OCI-LY7 (cell line): ENCODE results near the gene DERL3. TPM values are rescaled to one million over a fixed set of nuclear protein-coding genes. Genes with fewer than 3 reads are reported as not detected.

Experiments used
- BruUV-seq: library from RNA; stranded (reverse); fragments of 400-500 nt; replicated peaks from 2 replicates; lab custom pipeline; 2021; lab: Mats Ljungman, UMichigan
- CTCF ChIA-PET: fragments of 300-600 bp; sonication (Branson Sonifier 250); formaldehyde crosslinking; loops from one replicate; lab custom pipeline; 2022; ENCODE audit warnings: antibody characterized with exemption; ENCODE audit not compliant: unreplicated experiment; lab: Charles Lee
- POLR2A ChIA-PET: fragments of 300-600 bp; sonication (Branson Sonifier 250); formaldehyde crosslinking; loops from one replicate; lab custom pipeline; 2022; ENCODE audit warnings: antibody characterized with exemption; lab: Charles Lee
- DNase-seq: peaks from one replicate; pipeline ENCODE4 v3.0.0-alpha.2; 2015; ENCODE audit warnings: low spot score
- H2AFZ ChIP-seq: fragments of 200-600 bp; sonication (generic), shearing (Covaris generic); 2 replicates; pipeline ENCODE4 v1.6.1; 2014; ENCODE audit warnings: mild to moderate bottlenecking, antibody characterized with exemption, low read length, moderate library complexity
- H3K27ac ChIP-seq: fragments of 200-600 bp; sonication (generic); 2 replicates; pipeline ENCODE4 v1.5.1; 2014; ENCODE audit warnings: mixed run types, low read depth, mild to moderate bottlenecking, moderate library complexity, low read length, inconsistent platforms; ENCODE audit not compliant: poor library complexity, severe bottlenecking
- H3K36me3 ChIP-seq: fragments of 200-600 bp; sonication (generic); 2 replicates; pipeline ENCODE4 v1.6.1; 2014; ENCODE audit warnings: mild to moderate bottlenecking, antibody characterized with exemption, low read length, moderate library complexity, mixed read lengths; ENCODE audit not compliant: insufficient read depth
- H3K4me1 ChIP-seq: fragments of 200-600 bp; sonication (generic); 2 replicates; pipeline ENCODE4 v1.5.1; 2014; ENCODE audit warnings: mild to moderate bottlenecking, low read length; ENCODE audit not compliant: insufficient read depth, poor library complexity, severe bottlenecking
- H3K4me2 ChIP-seq: fragments of 200-600 bp; sonication (generic); 2 replicates; pipeline ENCODE4 v1.6.1; 2014; ENCODE audit warnings: mild to moderate bottlenecking, low read length
- H3K4me3 ChIP-seq: fragments of 200-600 bp; sonication (generic); 2 replicates; pipeline ENCODE4 v1.5.1; 2014; ENCODE audit warnings: mild to moderate bottlenecking, low read depth, low read length; ENCODE audit not compliant: poor library complexity, severe bottlenecking
- H3K79me2 ChIP-seq: fragments of 200-600 bp; sonication (generic); 2 replicates; pipeline ENCODE4 v1.6.1; 2016; ENCODE audit warnings: low read depth, mild to moderate bottlenecking, low read length, moderate library complexity, mixed read lengths; ENCODE audit not compliant: insufficient read depth
- H3K9me2 ChIP-seq: fragments of 200-600 bp; sonication (generic); 2 replicates; pipeline ENCODE4 v1.6.1; 2016; ENCODE audit warnings: mild to moderate bottlenecking, low read length, mixed read lengths; ENCODE audit not compliant: insufficient read depth
- H3K9me3 ChIP-seq: fragments of 200-600 bp; sonication (generic); 2 replicates; pipeline ENCODE4 v1.6.1; 2014; ENCODE audit warnings: mild to moderate bottlenecking, mixed run types, low read length, mixed read lengths
- H4K20me1 ChIP-seq: fragments of 200-600 bp; sonication (generic); 2 replicates; pipeline ENCODE4 v1.6.1; 2014; ENCODE audit warnings: mild to moderate bottlenecking, antibody characterized with exemption, low read length, moderate library complexity, mixed read lengths; ENCODE audit not compliant: insufficient read depth
- EZH2phosphoT487 ChIP-seq: fragments of 200-600 bp; sonication (generic); IDR thresholded peaks from 2 replicates; pipeline ENCODE4 v1.6.1; 2018; ENCODE audit warnings: low read depth, borderline replicate concordance, mild to moderate bottlenecking, mixed run types, antibody characterized with exemption, low read length, moderate library complexity, mixed read lengths
- intact Hi-C: fragments of 100-400 bp; cut with micrococcal nuclease; formaldehyde crosslinking; loops from one replicate; pipeline ENCODE4 v1.10.0; 2022; ENCODE audit not compliant: unreplicated experiment
- total RNA-seq, 2 experiments: library from RNA; depleted of rRNA in 1 of 2; stranded (reverse); fragments of >200 nt in 1 of 2; shearing (Covaris generic) in 1 of 2; gene quantifications; 2 replicates each; pipeline ENCODE4 v1.2.3, GENCODE V29; 2014 to 2022
- TF ChIP-seq, protein P1 (sequence below): fragments of 200-600 bp; sonication (generic); conservative IDR thresholded peaks from 2 replicates; pipeline ENCODE4 v1.5.1; 2014; ENCODE audit warnings: mild to moderate bottlenecking, antibody characterized with exemption, low read length, moderate library complexity, mixed read lengths

DERL3 gene
- total RNA-seq, 2 experiments from 2014 or later, result 44.6 to 52.1 TPM

DNA sequence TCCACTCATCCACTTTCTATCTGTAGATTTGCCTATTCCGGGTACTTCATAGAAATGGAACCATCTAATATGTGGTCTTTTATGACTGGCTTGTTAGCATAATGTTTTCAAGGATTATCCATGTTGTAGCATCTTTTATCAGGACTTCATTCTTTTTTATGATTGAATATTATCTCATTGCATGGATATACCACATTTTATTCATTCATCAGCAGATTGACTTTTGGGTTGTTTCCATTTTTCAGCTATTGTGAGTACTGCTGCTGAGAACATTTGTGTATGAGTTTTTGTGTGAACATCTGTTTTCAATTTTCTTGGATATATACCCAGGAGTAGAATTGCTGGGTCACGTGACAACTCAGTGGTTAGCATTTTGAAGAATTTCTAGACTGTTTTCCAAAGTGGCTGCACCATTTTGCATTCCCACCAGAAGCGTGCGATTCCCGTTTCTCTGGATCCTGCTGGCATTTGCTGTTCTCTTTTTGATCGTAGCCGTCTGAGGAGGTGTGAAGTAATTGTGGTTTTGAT is 8.9 kb downstream of the DERL3 start:
- Histone ChIP-seq H3K4me2 (no peak overlapping the region), H3K36me3 (peaks cover 96% of the 10 kb centered on the region), H3K4me3 (no peak overlapping the region), H3K9me2 (no peaks in the 10 kb centered on the region), H2AFZ (no peak overlapping the region), H3K79me2 (no peaks in the 10 kb centered on the region; the same call in 1 of the 2 replicates), H3K4me1 (peaks cover 20% of the 10 kb centered on the region), H4K20me1 (no peaks in the 10 kb centered on the region), H3K9me3 (no peaks in the 10 kb centered on the region), H3K27ac (no peak overlapping the region)
- CTCF ChIA-PET, result interaction anchor here (0.5 kb wide), 1 partner anchor 14 kb away, joined by 14 read pairs; no protein-coding TSS in a partner anchor
- no peak for DNase-seq
- TF ChIP-seq, protein P1, sequence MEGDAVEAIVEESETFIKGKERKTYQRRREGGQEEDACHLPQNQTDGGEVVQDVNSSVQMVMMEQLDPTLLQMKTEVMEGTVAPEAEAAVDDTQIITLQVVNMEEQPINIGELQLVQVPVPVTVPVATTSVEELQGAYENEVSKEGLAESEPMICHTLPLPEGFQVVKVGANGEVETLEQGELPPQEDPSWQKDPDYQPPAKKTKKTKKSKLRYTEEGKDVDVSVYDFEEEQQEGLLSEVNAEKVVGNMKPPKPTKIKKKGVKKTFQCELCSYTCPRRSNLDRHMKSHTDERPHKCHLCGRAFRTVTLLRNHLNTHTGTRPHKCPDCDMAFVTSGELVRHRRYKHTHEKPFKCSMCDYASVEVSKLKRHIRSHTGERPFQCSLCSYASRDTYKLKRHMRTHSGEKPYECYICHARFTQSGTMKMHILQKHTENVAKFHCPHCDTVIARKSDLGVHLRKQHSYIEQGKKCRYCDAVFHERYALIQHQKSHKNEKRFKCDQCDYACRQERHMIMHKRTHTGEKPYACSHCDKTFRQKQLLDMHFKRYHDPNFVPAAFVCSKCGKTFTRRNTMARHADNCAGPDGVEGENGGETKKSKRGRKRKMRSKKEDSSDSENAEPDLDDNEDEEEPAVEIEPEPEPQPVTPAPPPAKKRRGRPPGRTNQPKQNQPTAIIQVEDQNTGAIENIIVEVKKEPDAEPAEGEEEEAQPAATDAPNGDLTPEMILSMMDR, result no peak
- TF ChIP-seq EZH2phosphoT487, result no peak
- intact Hi-C loops, result no loop called here
- POLR2A ChIA-PET, result no interaction called here
- no TSS peak for BruUV-seq

DNA sequence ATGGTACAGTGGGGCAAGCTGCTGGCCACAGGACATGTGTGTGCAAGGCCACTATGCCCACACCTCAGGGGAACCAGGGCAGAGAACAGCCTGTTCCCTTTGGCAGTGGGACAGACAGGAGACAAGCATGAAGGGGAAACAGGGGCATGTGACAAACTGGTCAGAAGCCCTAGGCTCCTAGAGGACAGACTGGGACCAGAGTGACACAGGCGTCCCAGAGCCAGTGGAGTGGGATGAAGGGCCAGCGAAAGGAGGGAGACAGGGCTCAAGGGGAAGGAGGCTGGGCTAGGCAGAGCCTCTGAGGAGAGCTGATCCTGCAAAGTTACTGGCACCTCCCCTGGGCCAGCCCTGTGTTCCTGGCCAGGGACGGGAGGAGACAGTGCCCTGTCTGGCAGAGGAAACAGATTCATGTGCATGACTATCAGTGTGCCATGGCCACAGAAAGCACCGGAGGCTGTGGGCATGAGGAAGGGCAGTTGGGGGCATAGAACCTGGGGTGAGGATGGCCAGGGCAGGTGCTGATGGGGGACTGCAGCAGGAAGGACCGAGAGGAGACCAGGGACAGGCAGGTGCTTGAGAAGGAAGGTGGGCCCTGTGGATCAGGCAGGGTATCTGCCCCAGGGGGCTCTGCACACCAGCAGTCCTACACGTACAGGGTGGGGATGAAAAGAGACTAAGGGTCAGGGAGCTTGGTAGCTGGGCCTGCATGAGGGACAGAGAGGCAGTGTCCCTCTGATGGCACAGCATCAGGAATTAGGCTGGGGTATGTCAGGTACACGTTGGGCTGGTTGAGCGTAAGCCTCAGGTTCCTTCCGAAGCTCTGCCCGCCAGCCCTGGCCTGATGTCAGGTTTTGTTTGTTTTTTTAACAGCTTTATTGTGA is 9.8 kb downstream of the DERL3 start:
- Histone ChIP-seq H2AFZ (no peak overlapping the region), H3K27ac (no peak overlapping the region), H4K20me1 (no peaks in the 10 kb centered on the region), H3K9me2 (no peaks in the 10 kb centered on the region), H3K9me3 (no peaks in the 10 kb centered on the region), H3K4me2 (no peak overlapping the region), H3K4me3 (no peak overlapping the region), H3K79me2 (no peaks in the 10 kb centered on the region; the same call in 1 of the 2 replicates), H3K4me1 (peaks cover 20% of the 10 kb centered on the region), H3K36me3 (peaks cover 98% of the 10 kb centered on the region)
- no peak for DNase-seq
- no peak for TF ChIP-seq EZH2phosphoT487
- TF ChIP-seq, protein P1, result no peak
- BruUV-seq, result no TSS peak
- ChIA-PET CTCF (interaction anchor here (0.5 kb wide), 1 partner anchor 15 kb away, joined by 14 read pairs; no protein-coding TSS in a partner anchor), POLR2A (no interaction called here)
- intact Hi-C loops, result no loop called here
